A549 (cell line): ENCODE results near the gene SAMD8. TPM values are rescaled to one million over a fixed set of nuclear protein-coding genes. Genes with fewer than 3 reads are reported as not detected.

Experiments used
- ATAC-seq, 2 experiments: fragments of 200-7000 bp in 1 of 2; fragments of >200 bp in 1 of 2; cut with Nextera tagmentation in 1 of 2; cut with Tn5 transposase in 1 of 2; 3 replicates each; pipeline versions ENCODE4 v1.8.0 to v1.9.1; 2018 to 2020; ENCODE audit warnings: mild to moderate bottlenecking in 1 of 2, moderate library complexity in 1 of 2
- CTCF ChIA-PET: fragments of 300-600 bp; sonication (Branson Sonifier 250); formaldehyde crosslinking; extraction: SDS; loops from one replicate; lab custom pipeline; 2021; ENCODE audit warnings: antibody characterized with exemption, inconsistent platforms; lab: Yijun Ruan, JAX
- POLR2A ChIA-PET: fragments of 350-600 bp; formaldehyde crosslinking; extraction: SDS; loops from one replicate; lab custom pipeline; 2021; ENCODE audit warnings: antibody characterized with exemption, inconsistent platforms; lab: Yijun Ruan, JAX
- DNase-seq, 2 experiments: peaks; one replicate each; pipeline versions ENCODE4 v3.0.0 to v3.0.0-alpha.2; 2011 to 2016; ENCODE audit warnings: low read depth in 1 of 2, low spot score in 1 of 2
- FAIRE-seq: peaks from 2 replicates; lab custom pipeline; 2011; peaks lifted over from hg19 to GRCh38; lab: Jason Lieb, UNC
- H3K27ac ChIP-seq, 2 experiments: fragments of >200 bp; sonication (Bioruptor Twin); formaldehyde crosslinking; 3 replicates each; pipeline ENCODE4 v1.5.1; 2016 to 2017
- H3K4me1 ChIP-seq: fragments of >200 bp; sonication (Bioruptor Twin); formaldehyde crosslinking; 3 replicates; pipeline ENCODE4 v1.6.1; 2016
- H3K4me2 ChIP-seq: fragments of >200 bp; sonication (Bioruptor Twin); formaldehyde crosslinking; 3 replicates; pipeline ENCODE4 v1.6.1; 2016
- H3K4me3 ChIP-seq: fragments of >200 bp; sonication (Bioruptor Twin); formaldehyde crosslinking; 3 replicates; pipeline ENCODE4 v1.5.1; 2016
- H3K9me3 ChIP-seq: fragments of >200 bp; sonication (Bioruptor Twin); formaldehyde crosslinking; 3 replicates; pipeline ENCODE4 v1.6.1; 2016
- BHLHE40 ChIP-seq: IDR thresholded peaks from 2 replicates; pipeline ENCODE4 v1.6.1; 2012; ENCODE audit warnings: low read depth, low read length, inconsistent platforms
- CHD2 ChIP-seq: fragments of 150-350 bp; IDR thresholded peaks from 2 replicates; pipeline ENCODE4 v1.6.1; 2014; ENCODE audit warnings: low read length; ENCODE audit not compliant: partially characterized antibody
- CTCF ChIP-seq: fragments of >200 bp; sonication (Bioruptor Twin); formaldehyde crosslinking; IDR thresholded peaks from 3 replicates; pipeline ENCODE4 v1.5.1; 2016
- EHMT2 ChIP-seq: fragments of 200-600 bp; sonication (generic); IDR thresholded peaks from 2 replicates; pipeline ENCODE4 v1.6.1; 2016; ENCODE audit warnings: antibody characterized with exemption, low read depth, mild to moderate bottlenecking, moderate library complexity
- HDAC2 ChIP-seq: fragments of 200-600 bp; sonication (generic); IDR thresholded peaks from 2 replicates; pipeline ENCODE4 v1.6.1; 2016
- HES2 ChIP-seq: fragments of >200 bp; sonication (Bioruptor Twin); formaldehyde crosslinking; IDR thresholded peaks from 2 replicates; pipeline ENCODE4 v1.6.1; 2016
- HEYL ChIP-seq: fragments of 250-450 bp; sonication (Bioruptor Pico); IDR thresholded peaks from 2 replicates; pipeline ENCODE4 v1.8.0; 2021; ENCODE audit warnings: mild to moderate bottlenecking, moderate library complexity
- HOXB13 ChIP-seq: fragments of 250-450 bp; sonication (Bioruptor Pico); IDR thresholded peaks from 2 replicates; pipeline ENCODE4 v1.5.0; 2020; ENCODE audit warnings: low read depth, mild to moderate bottlenecking, moderate library complexity
- HOXB5 ChIP-seq: fragments of 250-450 bp; sonication (Bioruptor Pico); IDR thresholded peaks from 2 replicates; pipeline ENCODE4 v1.5.0; 2020; ENCODE audit warnings: mild to moderate bottlenecking, moderate library complexity
- JUN ChIP-seq, 2 experiments: fragments of >200 bp; sonication (Bioruptor Twin); formaldehyde crosslinking; IDR thresholded peaks; 2 replicates in 1 of 2; 3 replicates in 1 of 2; pipeline ENCODE4 v1.6.1; 2016 to 2017
- MAFK ChIP-seq: fragments of 450-650 bp; IDR thresholded peaks from 2 replicates; pipeline ENCODE4 v1.6.1; 2014; ENCODE audit not compliant: partially characterized antibody
- MAX ChIP-seq: IDR thresholded peaks from 2 replicates; pipeline ENCODE4 v1.6.1; 2012
- NPAS2 ChIP-seq: fragments of 250-450 bp; sonication (Bioruptor Pico); IDR thresholded peaks from 2 replicates; pipeline ENCODE4 v1.8.0; 2022; ENCODE audit warnings: mild to moderate bottlenecking, moderate library complexity, borderline replicate concordance
- POLR2A ChIP-seq: IDR thresholded peaks from 2 replicates; pipeline ENCODE4 v1.6.1; 2012; ENCODE audit warnings: mild to moderate bottlenecking, low read length
- REST ChIP-seq: fragments of 200-600 bp; sonication (generic); IDR thresholded peaks from 2 replicates; pipeline ENCODE4 v1.6.1; 2016; ENCODE audit warnings: antibody characterized with exemption, mild to moderate bottlenecking, moderate library complexity
- TP53 ChIP-seq: fragments of 250-450 bp; sonication (Bioruptor Pico); IDR thresholded peaks from 2 replicates; pipeline ENCODE4 v1.5.0; 2021; ENCODE audit warnings: mild to moderate bottlenecking, moderate library complexity
- ZFP36 ChIP-seq: fragments of 450-650 bp; IDR thresholded peaks from 2 replicates; pipeline ENCODE4 v1.6.1; 2014; ENCODE audit warnings: borderline replicate concordance; ENCODE audit not compliant: partially characterized antibody
- ZSCAN20 ChIP-seq: fragments of 250-450 bp; sonication (Bioruptor Pico); IDR thresholded peaks from 2 replicates; pipeline ENCODE4 v1.8.0; 2022; ENCODE audit warnings: mild to moderate bottlenecking, moderate library complexity
- WGBS: methylation state at CpG from one replicate; pipeline ENCODE4 v1.1.6; 2017; ENCODE audit errors: missing lambda C conversion rate; 5-methylcytosine and 5-hydroxymethylcytosine counted together
- polyA plus RNA-seq, 4 experiments: library from polyadenylated mRNA; depleted of rRNA in 3 of 4; stranded (reverse); fragments of >200 nt; fragmentation: RNase III in 1 of 4; extraction: RNeasy Plus Mini Kit Qiagen cat#74134 plus additional on column Dnase treatment in 1 of 4; gene quantifications; 2 replicates in 3 of 4; 3 replicates in 1 of 4; pipeline ENCODE4 v1.2.3, GENCODE V29; 2011 to 2017

The SAMD8 gene
- polyA plus RNA-seq, 2 of the 4 experiments (the other 2 are of a cell fraction), result 10.9 to 27.9 TPM

- no peak for TF ChIP-seq ZSCAN20 (CRISPR knock-in tag)
- no peak for TF ChIP-seq MAX
- TF ChIP-seq REST, result no peak
- TF ChIP-seq BHLHE40, result no peak
- TF ChIP-seq MAFK, result no peak
- no peak for TF ChIP-seq EHMT2
- TF ChIP-seq, all 56 proteins: peak for 0
Observed at GRCh38 chr10:75061709-75062505, 49.5 kb upstream of the SAMD8 start (continued).

- ATAC-seq (no peak), DNase-seq (no peak), FAIRE-seq (no peak)
- ChIA-PET CTCF (no interaction called here), POLR2A (no interaction called here)
- Histone ChIP-seq H3K9me3 (peaks cover 5% of the 10 kb centered on the region; the same call in 2 of the 3 replicates), H3K4me1 (no peaks in the 10 kb centered on the region), H3K27ac (no peak overlapping the region), H3K4me3 (no peak overlapping the region), H3K4me2 (no peak overlapping the region)
- TF ChIP-seq HOXB5 (no peak), ZFP36 (peak; percentile 47), HOXB13 (CRISPR knock-in tag) (no peak)
- 81% methylated on average over 10 of the region's 10 CpGs for WGBS
Observed at GRCh38 chr10:75062506-75063299, 48.8 kb upstream of the SAMD8 start.

GRCh38 chr10:75063461-75064230 lies 47.8 kb upstream of the SAMD8 start:
- no peak for TF ChIP-seq CTCF
- TF ChIP-seq BHLHE40, result no peak
- TF ChIP-seq CHD2, result no peak
- no peak for TF ChIP-seq HDAC2
- TF ChIP-seq NPAS2 (CRISPR knock-in tag), result no peak
- no peak for TF ChIP-seq HEYL
- no peak for TF ChIP-seq TP53 (CRISPR knock-in tag)
- TF ChIP-seq JUN (IDR thresholded peaks at IDR 0.05), result no peak
- TF ChIP-seq HES2, result no peak
- no peak for TF ChIP-seq POLR2A
- TF ChIP-seq, all 56 proteins: peak for 0
- ChIA-PET CTCF (interaction anchor here (0.5 kb wide), 1 partner anchor 1978 kb away, joined by 3 read pairs; no protein-coding TSS in a partner anchor), POLR2A (no interaction called here)
- Histone ChIP-seq H3K27ac (no peak overlapping the region), H3K4me2 (no peak overlapping the region), H3K4me3 (no peak overlapping the region), H3K4me1 (no peaks in the 10 kb centered on the region), H3K9me3 (no peaks in the 10 kb centered on the region)
- DNase-seq (no peak), FAIRE-seq (no peak), ATAC-seq (no peak)
- WGBS, result 63% methylated on average over 8 of the region's 8 CpGs
